ENCODE results near the gene MYL11.
A peak's percentile ranks its signal among the peaks of the same experiment; 100 is the strongest.
"Not testable (repeated sequence)": the region's sequence is repeated elsewhere in the genome, so short reads cannot be mapped to it uniquely, and the experiment has no call there.

The MYL11 gene

GRCh38 chr16:30395155-30395991 lies 20.8 kb downstream of the MYL11 start, which contains the start of gene ZNF48:
Gene ZNF48, plus strand, starts transcription at chr16:30395420. Its CDS starts 375 bp downstream, at chr16:30395795.
- peak; percentile 65 for TF ChIP-seq CTCF (IDR thresholded peaks at IDR 0.05)
- Histone ChIP-seq H3K9me3 (no peaks in the 10 kb centered on the region), H3K4me3 (ENCODE audit: low read depth in 1 of 2, low read length in 1 of 2) (peak within 1 kb of the TSS; percentile 63 to 70), H3K27me3 (peaks cover 32% of the 10 kb centered on the region), H3K4me1 (ENCODE audit: control insufficient read depth in 1 of 2, insufficient read depth in 1 of 2, low read depth in 1 of 2, low read length in 1 of 2) (peaks cover 19 to 50% of the 10 kb centered on the region in 2 experiments), H3K36me3 (no peaks in the 10 kb centered on the region), H3K27ac (peak within 1 kb of the TSS; percentile 41)

- TF ChIP-seq CTCF (IDR thresholded peaks at IDR 0.05), result no peak
- Histone ChIP-seq H3K27ac (peak overlapping the region; percentile 41), H3K9me3 (no peaks in the 10 kb centered on the region)
Observed at GRCh38 chr16:30395992-30396585, 21.5 kb downstream of the MYL11 start.

GRCh38 chr16:30396627-30397026 lies 22.0 kb downstream of the MYL11 start:
- not testable (repeated sequence) for H3K36me3 ChIP-seq; H3K9me3 ChIP-seq; H3K4me3 ChIP-seq (ENCODE audit: low read depth in 1 of 2, low read length in 1 of 2); H3K27ac ChIP-seq
- Histone ChIP-seq H3K4me1 (ENCODE audit: control insufficient read depth in 1 of 2, insufficient read depth in 1 of 2, low read depth in 1 of 2, low read length in 1 of 2) (peaks cover 26 to 55% of the 10 kb centered on the region in 2 experiments), H3K27me3 (peaks cover 36% of the 10 kb centered on the region)

More at GRCh38 chr16:30395992-30396585, 21.5 kb downstream of the MYL11 start:
- H3K4me3 ChIP-seq (ENCODE audit: low read depth in 1 of 2, low read length in 1 of 2), result peak overlapping the region; percentile 63 to 70
- peaks cover 36% of the 10 kb centered on the region for H3K27me3 ChIP-seq
- H3K4me1 ChIP-seq (ENCODE audit: control insufficient read depth in 1 of 2, insufficient read depth in 1 of 2, low read depth in 1 of 2, low read length in 1 of 2), result peaks cover 26 to 55% of the 10 kb centered on the region in 2 experiments
- H3K36me3 ChIP-seq, result no peaks in the 10 kb centered on the region

- Histone ChIP-seq H3K36me3 (no peaks in the 10 kb centered on the region), H3K4me3 (ENCODE audit: low read depth in 1 of 2, low read length in 1 of 2) (no peak overlapping the region), H3K4me1 (ENCODE audit: control insufficient read depth in 1 of 2, insufficient read depth in 1 of 2, low read depth in 1 of 2, low read length in 1 of 2) (peaks cover 26 to 55% of the 10 kb centered on the region in 2 experiments), H3K27me3 (peaks cover 36% of the 10 kb centered on the region), H3K27ac (no peak overlapping the region), H3K9me3 (no peaks in the 10 kb centered on the region)
- TF ChIP-seq CTCF (IDR thresholded peaks at IDR 0.05), result no peak
Observed at GRCh38 chr16:30397056-30397455, 22.5 kb downstream of the MYL11 start.

- Histone ChIP-seq H3K27me3 (peaks cover 36% of the 10 kb centered on the region), H3K36me3 (no peaks in the 10 kb centered on the region), H3K9me3 (no peaks in the 10 kb centered on the region), H3K4me1 (ENCODE audit: control insufficient read depth in 1 of 2, insufficient read depth in 1 of 2, low read depth in 1 of 2, low read length in 1 of 2) (peaks cover 31 to 61% of the 10 kb centered on the region in 2 experiments), H3K4me3 (ENCODE audit: low read depth in 1 of 2, low read length in 1 of 2) (no peak overlapping the region), H3K27ac (no peak overlapping the region)
- no peak for TF ChIP-seq CTCF (IDR thresholded peaks at IDR 0.05)
Observed at GRCh38 chr16:30397776-30398660, 23.4 kb downstream of the MYL11 start.
